OCI-LY1 (cell line): ENCODE data around the gene POU1F1.
"Not testable (repeated sequence)": the region's sequence is repeated elsewhere in the genome, so short reads cannot be mapped to it uniquely, and the experiment has no call there.

Experiments used
- H2AFZ ChIP-seq: fragments of 200-600 bp; sonication (generic), shearing (Covaris generic); 2 replicates; pipeline ENCODE4 v1.6.0; 2014; ENCODE audit warnings: antibody characterized with exemption, mild to moderate bottlenecking, low read length
- H3F3A ChIP-seq: fragments of 200-600 bp; sonication (generic), shearing (Covaris generic); 2 replicates; pipeline ENCODE4 v1.6.0; 2014; ENCODE audit warnings: mild to moderate bottlenecking, antibody characterized with exemption, low read length, moderate library complexity; ENCODE audit not compliant: insufficient read depth
- H3K27ac ChIP-seq: fragments of 200-600 bp; sonication (generic); 2 replicates; pipeline ENCODE4 v1.5.1; 2014; ENCODE audit warnings: low read length, mixed run types, mild to moderate bottlenecking, low read depth; ENCODE audit not compliant: poor library complexity, severe bottlenecking
- H3K27me3 ChIP-seq: fragments of 200-600 bp; sonication (generic); 2 replicates; pipeline ENCODE4 v1.6.0; 2014; ENCODE audit warnings: antibody characterized with exemption, mild to moderate bottlenecking, low read length, moderate library complexity; ENCODE audit not compliant: insufficient read depth
- H3K36me3 ChIP-seq: fragments of 200-600 bp; sonication (generic); 2 replicates; pipeline ENCODE4 v1.6.1; 2014; ENCODE audit warnings: mild to moderate bottlenecking, antibody characterized with exemption, low read length, moderate library complexity, mixed read lengths; ENCODE audit not compliant: insufficient read depth
- H3K4me1 ChIP-seq: fragments of 200-600 bp; sonication (generic); 2 replicates; pipeline ENCODE4 v1.5.1; 2014; ENCODE audit warnings: mild to moderate bottlenecking, low read length, moderate library complexity; ENCODE audit not compliant: insufficient read depth, severe bottlenecking
- H3K4me2 ChIP-seq: fragments of 200-600 bp; sonication (generic), shearing (Covaris generic); 2 replicates; pipeline ENCODE4 v1.6.1; 2014; ENCODE audit warnings: low read length
- H3K4me3 ChIP-seq: fragments of 200-600 bp; sonication (generic); 2 replicates; pipeline ENCODE4 v1.5.1; 2014; ENCODE audit warnings: low read length, low read depth, mild to moderate bottlenecking, mixed read lengths; ENCODE audit not compliant: poor library complexity, severe bottlenecking
- H3K79me2 ChIP-seq: fragments of 200-600 bp; shearing (Covaris generic); 2 replicates; pipeline ENCODE4 v1.6.1; 2016; ENCODE audit warnings: mixed run types, low read length, mixed read lengths; ENCODE audit not compliant: insufficient read depth
- H3K9ac ChIP-seq: fragments of 200-600 bp; sonication (generic), shearing (Covaris generic); 2 replicates; pipeline ENCODE4 v1.6.1; 2014; ENCODE audit warnings: mild to moderate bottlenecking, low read length, mixed read lengths
- H3K9me2 ChIP-seq: fragments of 200-600 bp; sonication (generic), shearing (Covaris generic); 2 replicates; pipeline ENCODE4 v1.6.1; 2014; ENCODE audit warnings: low read depth, mild to moderate bottlenecking, low read length, mixed read lengths
- H3K9me3 ChIP-seq: fragments of 200-600 bp; shearing (Covaris generic); 2 replicates; pipeline ENCODE4 v1.6.1; 2014; ENCODE audit warnings: low read length, mixed read lengths
- H4K20me1 ChIP-seq: fragments of 200-600 bp; sonication (generic), shearing (Covaris generic); 2 replicates; pipeline ENCODE4 v1.6.0; 2016; ENCODE audit warnings: mild to moderate bottlenecking, low read length; ENCODE audit not compliant: insufficient read depth
- CTCF ChIP-seq: fragments of 200-600 bp; sonication (generic), shearing (Covaris generic); IDR thresholded peaks from 2 replicates; pipeline ENCODE4 v1.5.1; 2017; ENCODE audit warnings: mild to moderate bottlenecking, antibody characterized with exemption, low read length, moderate library complexity, mixed read lengths
- EZH2 ChIP-seq: fragments of 200-600 bp; sonication (generic), shearing (Covaris generic); IDR thresholded peaks from 2 replicates; pipeline ENCODE4 v1.8.0; 2017; ENCODE audit warnings: borderline replicate concordance, mixed run types, mild to moderate bottlenecking, antibody characterized with exemption, low read length, moderate library complexity, mixed read lengths

POU1F1 gene

GRCh38 chr3:87248831-87249230 lies 27.6 kb downstream of the POU1F1 start:
- Histone ChIP-seq H3K27me3 (no peaks in the 10 kb centered on the region), H3K36me3 (peaks cover 40% of the 10 kb centered on the region), H3K9me3 (no peaks in the 10 kb centered on the region), H3F3A (no peaks in the 10 kb centered on the region), H4K20me1 (no peaks in the 10 kb centered on the region), H2AFZ (no peak overlapping the region), H3K4me1 (no peaks in the 10 kb centered on the region), H3K9me2 (no peaks in the 10 kb centered on the region), H3K4me3 (no peak overlapping the region), H3K4me2 (no peak overlapping the region), H3K79me2 (no peaks in the 10 kb centered on the region), H3K9ac (no peak overlapping the region), H3K27ac (no peak overlapping the region)
- TF ChIP-seq CTCF (no peak), EZH2 (no peak)

GRCh38 chr3:87248231-87248630 lies 28.2 kb downstream of the POU1F1 start:
- not testable (repeated sequence) for H3F3A ChIP-seq, H4K20me1 ChIP-seq, H3K9me3 ChIP-seq, H2AFZ ChIP-seq, H3K9me2 ChIP-seq, H3K27me3 ChIP-seq, H3K9ac ChIP-seq, H3K4me1 ChIP-seq, H3K79me2 ChIP-seq, H3K4me2 ChIP-seq, H3K27ac ChIP-seq, H3K4me3 ChIP-seq
- H3K36me3 ChIP-seq: peaks cover 34% of the 10 kb centered on the region

- Histone ChIP-seq H3K9ac (no peak overlapping the region), H3K4me2 (no peak overlapping the region), H2AFZ (no peak overlapping the region), H3K36me3 (peaks cover 30% of the 10 kb centered on the region), H4K20me1 (no peaks in the 10 kb centered on the region), H3K4me3 (no peak overlapping the region), H3F3A (no peaks in the 10 kb centered on the region), H3K4me1 (no peaks in the 10 kb centered on the region), H3K79me2 (no peaks in the 10 kb centered on the region), H3K27ac (no peak overlapping the region), H3K9me3 (no peaks in the 10 kb centered on the region), H3K27me3 (no peaks in the 10 kb centered on the region), H3K9me2 (no peaks in the 10 kb centered on the region)
- no peak for TF ChIP-seq EZH2
- TF ChIP-seq CTCF: no peak
Observed at GRCh38 chr3:87247430-87247773, 29.0 kb downstream of the POU1F1 start.

- Histone ChIP-seq H3K9me3 (no peaks in the 10 kb centered on the region), H2AFZ (no peak overlapping the region), H3K27ac (no peak overlapping the region), H3K27me3 (no peaks in the 10 kb centered on the region), H3K9ac (no peak overlapping the region), H3K4me2 (no peak overlapping the region), H4K20me1 (no peaks in the 10 kb centered on the region), H3K9me2 (no peaks in the 10 kb centered on the region), H3K79me2 (no peaks in the 10 kb centered on the region), H3F3A (no peaks in the 10 kb centered on the region), H3K4me1 (no peaks in the 10 kb centered on the region), H3K36me3 (peaks cover 30% of the 10 kb centered on the region), H3K4me3 (no peak overlapping the region)
- no peak for TF ChIP-seq CTCF
- no peak for TF ChIP-seq EZH2
Observed at GRCh38 chr3:87246662-87247429, 29.5 kb downstream of the POU1F1 start.
